Measurements from ENCODE around the gene FPR2.

Gene FPR2

DNA sequence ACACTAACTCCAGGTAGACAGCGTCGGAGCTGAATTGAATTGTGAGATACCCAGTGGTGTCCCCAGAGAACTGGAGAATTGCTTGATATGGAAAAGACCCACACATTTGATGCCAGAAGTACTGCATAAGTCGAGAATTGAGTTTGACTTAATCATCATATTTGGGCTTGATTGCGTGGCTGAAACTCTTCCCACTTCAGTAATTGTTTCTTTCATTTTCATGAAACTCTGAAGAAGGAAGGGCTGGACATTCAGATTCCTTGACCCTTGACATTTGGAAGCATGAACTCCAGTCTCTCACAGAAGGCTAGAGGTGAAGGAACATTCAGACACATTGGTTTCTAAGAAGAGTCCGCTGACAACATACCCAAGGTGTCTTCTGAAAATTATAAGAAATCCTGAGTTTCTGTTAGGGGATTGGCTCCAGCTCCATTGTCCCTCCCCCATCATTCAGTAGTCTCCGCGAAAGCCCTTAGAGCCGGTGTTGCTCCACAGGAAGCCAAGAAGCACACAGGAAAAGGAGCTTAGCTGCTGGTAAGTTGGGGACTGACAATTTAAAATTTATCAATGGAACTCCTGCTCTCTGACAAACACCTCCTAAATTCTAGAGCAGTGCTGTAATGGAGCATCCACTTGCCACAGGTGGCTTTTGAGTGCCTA is at the start of gene FPR2:
Gene FPR2, plus strand, starts transcription at position 484 of the 660 bp plus-strand sequence. CDS start 7,479 bp downstream, outside the sequence.
- H3K36me3 ChIP-seq (ENCODE audit: insufficient read depth, low read length): no peaks in the 10 kb centered on the region
- H3K4me3 ChIP-seq: no peak within 1 kb of the TSS
- DNase-seq (ENCODE audit: low read depth, low spot score): no peak
- H3K9me3 ChIP-seq (ENCODE audit: low read depth, low read length): no peaks in the 10 kb centered on the region
- no peak within 1 kb of the TSS for H3K27ac ChIP-seq
- TF ChIP-seq EZH2 (IDR thresholded peaks at IDR 0.05) (no peak), POLR2AphosphoS5 (IDR thresholded peaks at IDR 0.05; ENCODE audit: borderline replicate concordance, low read depth, low read length) (no peak)
- H3K9ac ChIP-seq (ENCODE audit: insufficient read length): no peak within 1 kb of the TSS

GRCh38 chr19:51711702-51712101 is 49.3 kb upstream of the FPR2 start:
- Histone ChIP-seq H3K27ac (no peak overlapping the region), H3K9ac (ENCODE audit: insufficient read length) (no peak overlapping the region), H3K9me3 (ENCODE audit: low read depth, low read length) (no peaks in the 10 kb centered on the region), H3K36me3 (ENCODE audit: insufficient read depth, low read length) (no peaks in the 10 kb centered on the region; the same call in 1 of the 2 replicates), H3K4me3 (no peak overlapping the region)
- DNase-seq (ENCODE audit: low read depth, low spot score): no peak
- TF ChIP-seq POLR2AphosphoS5 (IDR thresholded peaks at IDR 0.05; ENCODE audit: borderline replicate concordance, low read depth, low read length) (no peak), EZH2 (IDR thresholded peaks at IDR 0.05) (no peak), FOXP2 (optimal IDR thresholded peaks at IDR 0.05; ENCODE audit: control extremely low read depth, extremely low read length, insufficient read depth) (no peak)

DNA sequence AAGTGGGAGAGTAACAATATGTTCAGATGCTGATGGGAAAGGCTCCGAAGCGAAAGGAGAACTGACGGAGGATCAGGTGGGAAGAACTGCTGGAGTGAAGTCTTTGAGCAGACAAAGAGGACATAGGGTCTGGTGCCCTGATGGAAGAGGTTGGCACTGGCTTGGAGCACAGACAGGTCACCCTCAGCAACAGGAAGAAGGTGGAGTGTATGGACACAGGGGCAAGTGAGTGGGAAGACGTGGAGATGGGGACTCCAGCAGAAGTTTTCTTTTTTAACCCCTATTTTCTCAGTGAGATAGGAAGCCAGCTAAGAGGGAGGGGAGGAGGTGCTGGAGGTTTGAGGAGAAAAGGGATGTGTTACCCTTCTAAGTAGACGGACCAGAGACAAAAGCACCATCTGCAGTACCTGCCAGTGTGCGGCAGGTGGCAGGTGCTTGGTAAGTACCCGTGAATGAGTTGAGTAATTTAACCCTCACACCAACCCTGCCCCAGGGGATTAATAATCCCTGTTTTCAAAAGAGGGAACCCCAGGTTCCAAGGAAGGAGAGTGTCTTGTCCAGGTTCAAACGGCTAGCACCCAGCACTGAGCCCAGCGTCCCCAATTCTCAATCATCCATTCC is 48.4 kb upstream of the FPR2 start:
- no peak for TF ChIP-seq FOXP2 (optimal IDR thresholded peaks at IDR 0.05; ENCODE audit: control extremely low read depth, extremely low read length, insufficient read depth)
- TF ChIP-seq EZH2 (IDR thresholded peaks at IDR 0.05): no peak
- no peaks in the 10 kb centered on the region for H3K36me3 ChIP-seq (ENCODE audit: insufficient read depth, low read length)
- DNase-seq (ENCODE audit: low read depth, low spot score): no peak
- no peak overlapping the region for H3K4me3 ChIP-seq
- no peak overlapping the region for H3K9ac ChIP-seq (ENCODE audit: insufficient read length)
- no peak overlapping the region for H3K27ac ChIP-seq
- H3K9me3 ChIP-seq (ENCODE audit: low read depth, low read length): no peaks in the 10 kb centered on the region

DNA sequence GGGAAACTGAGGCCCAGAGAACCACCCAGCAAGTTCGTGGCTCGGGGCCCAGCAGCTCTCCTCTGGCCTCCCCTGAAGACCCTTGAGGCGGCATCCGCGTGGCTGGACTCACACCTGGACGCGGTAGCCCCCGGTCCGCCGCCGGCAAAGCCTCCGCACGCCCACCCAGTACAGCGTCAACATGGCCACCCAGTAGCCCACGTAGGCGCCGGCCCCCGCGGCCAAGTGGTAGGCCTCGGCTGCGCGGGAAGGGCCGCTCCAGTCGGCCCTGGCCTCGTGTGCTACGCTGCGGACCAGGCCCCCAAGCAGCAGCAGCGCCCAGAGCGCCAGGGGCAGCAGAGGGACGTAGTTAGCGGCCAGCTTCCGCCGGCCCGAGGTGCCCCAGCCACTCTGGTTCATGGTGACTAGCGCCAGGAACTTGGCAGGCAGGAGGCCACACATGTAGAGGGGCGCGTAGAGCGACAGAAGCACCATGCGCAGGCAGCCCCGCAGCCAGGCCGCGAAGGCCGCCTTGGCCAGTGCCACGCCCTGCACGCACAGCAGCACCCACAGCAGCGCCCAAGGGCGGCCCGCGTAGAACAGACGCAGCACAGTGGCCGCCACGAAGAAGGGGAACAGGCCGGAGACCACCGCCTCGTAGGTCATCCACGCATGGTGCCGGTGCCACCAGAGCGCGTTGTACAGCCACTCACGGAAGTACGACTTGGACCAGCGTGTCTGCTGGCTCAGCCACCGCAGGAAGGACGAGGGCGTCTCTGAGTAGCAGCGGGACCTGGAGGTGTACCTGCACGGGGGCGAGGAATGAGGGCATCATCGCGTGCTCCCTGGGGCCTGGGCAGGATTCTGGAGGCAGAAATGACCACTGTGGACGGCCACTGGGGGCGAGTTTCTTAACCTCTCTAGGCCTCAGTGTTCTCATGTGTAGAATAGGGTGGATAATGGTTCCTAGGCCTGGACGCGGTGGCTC is 47.4 kb upstream of the FPR2 start:
- Histone ChIP-seq H3K9ac (ENCODE audit: insufficient read length) (no peak overlapping the region), H3K9me3 (ENCODE audit: low read depth, low read length) (no peaks in the 10 kb centered on the region), H3K4me3 (no peak overlapping the region), H3K36me3 (ENCODE audit: insufficient read depth, low read length) (no peaks in the 10 kb centered on the region), H3K27ac (no peak overlapping the region)
- DNase-seq (ENCODE audit: low read depth, low spot score): no peak
- TF ChIP-seq FOXP2 (optimal IDR thresholded peaks at IDR 0.05; ENCODE audit: control extremely low read depth, extremely low read length, insufficient read depth): no peak

GRCh38 chr19:51714848-51715247 is 46.1 kb upstream of the FPR2 start:
- TF ChIP-seq POLR2AphosphoS5 (IDR thresholded peaks at IDR 0.05; ENCODE audit: borderline replicate concordance, low read depth, low read length) (no peak), FOXP2 (optimal IDR thresholded peaks at IDR 0.05; ENCODE audit: control extremely low read depth, extremely low read length, insufficient read depth) (no peak), EZH2 (IDR thresholded peaks at IDR 0.05) (no peak)
- H3K36me3 ChIP-seq (ENCODE audit: insufficient read depth, low read length): no peaks in the 10 kb centered on the region
- H3K9me3 ChIP-seq (ENCODE audit: low read depth, low read length): no peaks in the 10 kb centered on the region
- DNase-seq (ENCODE audit: low read depth, low spot score): no peak
- H3K4me3 ChIP-seq: no peak overlapping the region
- no peak overlapping the region for H3K27ac ChIP-seq
- H3K9ac ChIP-seq (ENCODE audit: insufficient read length): no peak overlapping the region

DNA sequence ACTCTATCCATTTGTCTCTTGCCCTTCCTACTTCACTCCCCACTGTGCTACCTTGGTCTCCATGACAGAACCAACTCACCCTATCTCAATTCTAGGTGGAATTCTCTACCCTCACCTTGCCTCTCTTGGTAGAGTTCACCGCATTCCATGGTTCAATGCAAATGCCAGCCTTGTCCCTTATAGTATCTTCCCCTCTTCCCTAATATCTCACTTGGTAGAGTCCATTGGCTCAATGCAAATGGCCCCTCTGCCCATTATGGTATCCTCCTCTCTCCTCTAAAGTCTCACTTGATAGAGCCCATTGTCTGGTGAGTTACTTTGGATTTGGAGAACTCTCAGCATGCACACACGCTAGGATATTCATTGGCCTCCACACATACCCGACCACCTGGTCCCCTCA is 45.1 kb upstream of the FPR2 start:
- no peak overlapping the region for H3K9ac ChIP-seq (ENCODE audit: insufficient read length)
- TF ChIP-seq POLR2AphosphoS5 (IDR thresholded peaks at IDR 0.05; ENCODE audit: borderline replicate concordance, low read depth, low read length): no peak
- no peak for TF ChIP-seq FOXP2 (optimal IDR thresholded peaks at IDR 0.05; ENCODE audit: control extremely low read depth, extremely low read length, insufficient read depth)
- TF ChIP-seq EZH2 (IDR thresholded peaks at IDR 0.05): no peak

GRCh38 chr19:51716925-51717324 is 44.1 kb upstream of the FPR2 start:
- H3K9me3 ChIP-seq (ENCODE audit: low read depth, low read length): no peaks in the 10 kb centered on the region
- H3K4me3 ChIP-seq: no peak overlapping the region
- DNase-seq (ENCODE audit: low read depth, low spot score): no peak
- TF ChIP-seq EZH2 (IDR thresholded peaks at IDR 0.05) (no peak), FOXP2 (optimal IDR thresholded peaks at IDR 0.05; ENCODE audit: control extremely low read depth, extremely low read length, insufficient read depth) (no peak), POLR2AphosphoS5 (IDR thresholded peaks at IDR 0.05; ENCODE audit: borderline replicate concordance, low read depth, low read length) (no peak)
- H3K36me3 ChIP-seq (ENCODE audit: insufficient read depth, low read length): no peaks in the 10 kb centered on the region
- no peak overlapping the region for H3K27ac ChIP-seq
- H3K9ac ChIP-seq (ENCODE audit: insufficient read length): no peak overlapping the region

More for the DNA sequence above, 45.1 kb upstream of the FPR2 start:
- Histone ChIP-seq H3K9me3 (ENCODE audit: low read depth, low read length) (no peaks in the 10 kb centered on the region), H3K27ac (no peak overlapping the region), H3K4me3 (no peak overlapping the region), H3K36me3 (ENCODE audit: insufficient read depth, low read length) (no peaks in the 10 kb centered on the region)
- DNase-seq (ENCODE audit: low read depth, low spot score): no peak

DNA sequence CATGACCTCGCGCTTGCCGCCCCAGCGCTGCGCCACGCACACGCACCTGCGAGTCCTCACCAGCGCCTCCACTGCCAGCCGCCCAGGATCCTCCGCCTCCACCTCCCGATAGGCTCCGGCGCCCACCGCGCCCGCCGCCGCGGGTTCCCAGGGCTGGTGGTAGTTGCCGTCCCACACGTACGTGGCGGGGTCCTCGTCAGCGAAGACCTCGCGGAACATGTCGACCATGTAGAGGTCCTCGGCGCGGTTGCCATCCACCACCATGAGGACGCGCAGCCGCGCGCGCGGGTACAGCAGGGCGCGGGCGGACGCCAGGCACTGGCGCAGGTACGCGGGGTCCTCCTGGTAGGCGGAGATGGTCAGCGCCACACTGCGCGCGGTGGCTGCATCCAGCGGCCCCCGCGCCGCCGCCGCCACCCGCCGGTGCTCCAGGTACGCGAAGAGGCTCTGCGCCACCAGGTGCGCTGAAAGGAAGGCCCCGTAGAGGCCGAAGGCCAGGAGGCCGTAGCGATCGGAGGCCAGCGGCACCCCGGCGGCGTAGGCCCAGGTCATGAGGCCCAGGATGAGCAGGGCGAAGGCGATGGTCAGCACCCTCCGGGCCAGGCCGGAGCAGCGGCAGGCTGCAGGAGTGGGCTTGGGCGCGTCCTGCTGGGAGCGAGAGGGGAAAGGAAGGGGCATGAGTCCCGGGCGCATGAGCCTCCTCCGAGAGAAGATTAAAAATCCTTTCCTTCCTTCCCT is 41.6 kb upstream of the FPR2 start:
- TF ChIP-seq EZH2 (IDR thresholded peaks at IDR 0.05) (no peak), FOXP2 (optimal IDR thresholded peaks at IDR 0.05; ENCODE audit: control extremely low read depth, extremely low read length, insufficient read depth) (no peak), POLR2AphosphoS5 (IDR thresholded peaks at IDR 0.05; ENCODE audit: borderline replicate concordance, low read depth, low read length) (no peak)
- Histone ChIP-seq H3K27ac (no peak overlapping the region), H3K9me3 (ENCODE audit: low read depth, low read length) (no peaks in the 10 kb centered on the region), H3K4me3 (no peak overlapping the region), H3K9ac (ENCODE audit: insufficient read length) (no peak overlapping the region), H3K36me3 (ENCODE audit: insufficient read depth, low read length) (no peaks in the 10 kb centered on the region)
- no peak for DNase-seq (ENCODE audit: low read depth, low spot score)
